IPS-NIHi7 (cell line): Measurements from ENCODE around the gene EPM2A.
"Not testable (repeated sequence)": the region's sequence is repeated elsewhere in the genome, so short reads cannot be mapped to it uniquely, and the experiment has no call there.

Source experiments
- DNase-seq: peaks from one replicate; pipeline ENCODE4 v3.0.0; 2012; ENCODE audit warnings: mixed read lengths; ENCODE audit errors: extremely low spot score

The EPM2A gene

GRCh38 chr6:145729887-145730286 lies 5.4 kb downstream of the EPM2A start:
- DNase-seq: no peak

GRCh38 chr6:145728444-145729385 lies 6.6 kb downstream of the EPM2A start:
- DNase-seq: no peak

- no peak for DNase-seq
Measured at GRCh38 chr6:145727817-145728388, 7.4 kb downstream of the EPM2A start.

- no peak for DNase-seq
Measured at GRCh38 chr6:145725570-145725969, 9.8 kb downstream of the EPM2A start.

- DNase-seq: no peak
Measured at GRCh38 chr6:145723646-145724045, 11.7 kb downstream of the EPM2A start.

- DNase-seq: no peak
Measured at GRCh38 chr6:145722190-145722589, 13.1 kb downstream of the EPM2A start.

GRCh38 chr6:145721144-145721543 lies 14.2 kb downstream of the EPM2A start:
- DNase-seq: no peak

- DNase-seq: no peak
Measured at GRCh38 chr6:145715426-145715825, 19.9 kb downstream of the EPM2A start.

- DNase-seq: no peak
Measured at GRCh38 chr6:145714731-145715130, 20.6 kb downstream of the EPM2A start.

GRCh38 chr6:145713773-145714172 lies 21.5 kb downstream of the EPM2A start:
- DNase-seq: no peak

- no peak for DNase-seq
Measured at GRCh38 chr6:145711372-145711771, 23.9 kb downstream of the EPM2A start.

- DNase-seq: no peak
Measured at GRCh38 chr6:145707397-145707796, 27.9 kb downstream of the EPM2A start.

GRCh38 chr6:145705561-145705960 lies 29.8 kb downstream of the EPM2A start:
- no peak for DNase-seq

- DNase-seq: no peak
Measured at GRCh38 chr6:145704143-145704781, 31.1 kb downstream of the EPM2A start.

GRCh38 chr6:145699462-145699861 lies 35.9 kb downstream of the EPM2A start:
- no peak for DNase-seq

- not testable (repeated sequence) for DNase-seq
Measured at GRCh38 chr6:145697401-145697800, 37.9 kb downstream of the EPM2A start.

GRCh38 chr6:145694083-145694737 lies 41.1 kb downstream of the EPM2A start:
- DNase-seq: no peak

GRCh38 chr6:145690969-145691368 lies 44.4 kb downstream of the EPM2A start:
- DNase-seq: no peak

- DNase-seq: no peak
Measured at GRCh38 chr6:145689529-145689928, 45.8 kb downstream of the EPM2A start.

GRCh38 chr6:145688493-145688905 lies 46.8 kb downstream of the EPM2A start:
- no peak for DNase-seq

GRCh38 chr6:145685932-145686331 lies 49.4 kb downstream of the EPM2A start:
- no peak for DNase-seq

GRCh38 chr6:145681965-145682364 lies 53.4 kb downstream of the EPM2A start:
- DNase-seq: no peak
